SK-N-SH (cell line): Measurements from ENCODE around the gene MBP.

Experiments
- EP300 ChIP-seq, 2 experiments: IDR thresholded peaks; 2 replicates each; pipeline versions ENCODE4 v1.4.0 to v1.6.1; 2012; ENCODE audit warnings: borderline replicate concordance in 1 of 2, low read depth in 1 of 2, low read length in 1 of 2
- EZH2phosphoT487 ChIP-seq: fragments of 200-600 bp; sonication (generic); IDR thresholded peaks from 2 replicates; pipeline ENCODE4 v1.6.1; 2017; ENCODE audit warnings: low read depth, mixed run types, mild to moderate bottlenecking, antibody characterized with exemption, moderate library complexity, borderline replicate concordance
- FOXJ3 ChIP-seq: sonication (generic); formaldehyde crosslinking; IDR thresholded peaks from 2 replicates; pipeline ENCODE4 v1.5.1; 2020; ENCODE audit warnings: mild to moderate bottlenecking, missing genetic modification reagents
- FOXM1 ChIP-seq: IDR thresholded peaks from 2 replicates; pipeline ENCODE4 v1.4.0; 2012; ENCODE audit warnings: low read depth, mild to moderate bottlenecking
- SIN3A ChIP-seq: IDR thresholded peaks from 2 replicates; pipeline ENCODE4 v1.6.1; 2012; ENCODE audit warnings: low read depth, mild to moderate bottlenecking, low read length, moderate library complexity, borderline replicate concordance
- SMC3 ChIP-seq: IDR thresholded peaks from 2 replicates; pipeline ENCODE4 v1.6.1; 2012; ENCODE audit warnings: low read depth, low read length, improper control_type of control experiment
- TAF1 ChIP-seq: IDR thresholded peaks from 2 replicates; pipeline ENCODE4 v1.6.1; 2012; ENCODE audit warnings: low read depth, mild to moderate bottlenecking, low read length, moderate library complexity, borderline replicate concordance
- TCF12 ChIP-seq: IDR thresholded peaks from 2 replicates; pipeline ENCODE4 v1.4.0; 2012
- YY1 ChIP-seq: IDR thresholded peaks from 2 replicates; pipeline ENCODE4 v1.4.0; 2012; ENCODE audit warnings: low read depth, mild to moderate bottlenecking
- TF ChIP-seq, protein P1 (sequence below): IDR thresholded peaks from 2 replicates; pipeline ENCODE4 v1.4.0; 2012; ENCODE audit warnings: low read depth
- TF ChIP-seq, protein P2 (sequence below): IDR thresholded peaks from 2 replicates; pipeline ENCODE4 v1.6.1; 2012; ENCODE audit warnings: mild to moderate bottlenecking, low read depth, low read length, moderate library complexity
- TF ChIP-seq, protein P3 (sequence below): fragments of 200-600 bp; sonication (generic); IDR thresholded peaks from 2 replicates; pipeline ENCODE4 v1.6.1; 2017; ENCODE audit warnings: antibody characterized with exemption, mild to moderate bottlenecking, moderate library complexity
- TF ChIP-seq, protein P4 (sequence below): fragments of 150-350 bp; IDR thresholded peaks from 2 replicates; pipeline ENCODE4 v1.6.1; 2017; ENCODE audit warnings: antibody characterized with exemption, low read length, low read depth, borderline replicate concordance

DNA sequence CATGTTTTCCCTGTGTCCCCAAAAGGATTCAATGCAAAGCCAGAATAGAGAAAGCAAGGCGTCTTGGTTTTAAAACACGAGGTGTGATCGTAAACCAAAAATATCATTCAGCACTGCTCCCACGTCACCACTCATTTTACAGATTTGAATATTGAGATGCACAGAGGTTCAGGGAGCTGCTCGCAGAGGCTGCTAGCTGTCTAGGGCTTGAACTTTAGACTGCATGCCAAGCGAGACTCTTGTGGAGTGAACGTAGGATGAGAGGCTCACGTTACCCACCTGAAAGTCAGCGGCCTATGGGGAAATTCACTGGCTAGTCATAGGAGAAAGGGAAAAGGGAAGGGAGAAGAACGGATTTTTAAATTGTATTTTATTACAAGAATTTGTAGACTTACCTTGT is 130.1 kb downstream of the MBP start:
- TF ChIP-seq, protein P1, sequence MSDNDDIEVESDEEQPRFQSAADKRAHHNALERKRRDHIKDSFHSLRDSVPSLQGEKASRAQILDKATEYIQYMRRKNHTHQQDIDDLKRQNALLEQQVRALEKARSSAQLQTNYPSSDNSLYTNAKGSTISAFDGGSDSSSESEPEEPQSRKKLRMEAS: no peak
- TF ChIP-seq FOXM1: no peak
- TF ChIP-seq EP300 (IDR thresholded peaks at IDR 0.05; ENCODE audit: borderline replicate concordance in 1 of 2, low read depth in 1 of 2, low read length in 1 of 2): no peak
- TF ChIP-seq, protein P2, sequence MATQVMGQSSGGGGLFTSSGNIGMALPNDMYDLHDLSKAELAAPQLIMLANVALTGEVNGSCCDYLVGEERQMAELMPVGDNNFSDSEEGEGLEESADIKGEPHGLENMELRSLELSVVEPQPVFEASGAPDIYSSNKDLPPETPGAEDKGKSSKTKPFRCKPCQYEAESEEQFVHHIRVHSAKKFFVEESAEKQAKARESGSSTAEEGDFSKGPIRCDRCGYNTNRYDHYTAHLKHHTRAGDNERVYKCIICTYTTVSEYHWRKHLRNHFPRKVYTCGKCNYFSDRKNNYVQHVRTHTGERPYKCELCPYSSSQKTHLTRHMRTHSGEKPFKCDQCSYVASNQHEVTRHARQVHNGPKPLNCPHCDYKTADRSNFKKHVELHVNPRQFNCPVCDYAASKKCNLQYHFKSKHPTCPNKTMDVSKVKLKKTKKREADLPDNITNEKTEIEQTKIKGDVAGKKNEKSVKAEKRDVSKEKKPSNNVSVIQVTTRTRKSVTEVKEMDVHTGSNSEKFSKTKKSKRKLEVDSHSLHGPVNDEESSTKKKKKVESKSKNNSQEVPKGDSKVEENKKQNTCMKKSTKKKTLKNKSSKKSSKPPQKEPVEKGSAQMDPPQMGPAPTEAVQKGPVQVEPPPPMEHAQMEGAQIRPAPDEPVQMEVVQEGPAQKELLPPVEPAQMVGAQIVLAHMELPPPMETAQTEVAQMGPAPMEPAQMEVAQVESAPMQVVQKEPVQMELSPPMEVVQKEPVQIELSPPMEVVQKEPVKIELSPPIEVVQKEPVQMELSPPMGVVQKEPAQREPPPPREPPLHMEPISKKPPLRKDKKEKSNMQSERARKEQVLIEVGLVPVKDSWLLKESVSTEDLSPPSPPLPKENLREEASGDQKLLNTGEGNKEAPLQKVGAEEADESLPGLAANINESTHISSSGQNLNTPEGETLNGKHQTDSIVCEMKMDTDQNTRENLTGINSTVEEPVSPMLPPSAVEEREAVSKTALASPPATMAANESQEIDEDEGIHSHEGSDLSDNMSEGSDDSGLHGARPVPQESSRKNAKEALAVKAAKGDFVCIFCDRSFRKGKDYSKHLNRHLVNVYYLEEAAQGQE: no peak
- TF ChIP-seq TCF12: no peak
- TF ChIP-seq, protein P3, sequence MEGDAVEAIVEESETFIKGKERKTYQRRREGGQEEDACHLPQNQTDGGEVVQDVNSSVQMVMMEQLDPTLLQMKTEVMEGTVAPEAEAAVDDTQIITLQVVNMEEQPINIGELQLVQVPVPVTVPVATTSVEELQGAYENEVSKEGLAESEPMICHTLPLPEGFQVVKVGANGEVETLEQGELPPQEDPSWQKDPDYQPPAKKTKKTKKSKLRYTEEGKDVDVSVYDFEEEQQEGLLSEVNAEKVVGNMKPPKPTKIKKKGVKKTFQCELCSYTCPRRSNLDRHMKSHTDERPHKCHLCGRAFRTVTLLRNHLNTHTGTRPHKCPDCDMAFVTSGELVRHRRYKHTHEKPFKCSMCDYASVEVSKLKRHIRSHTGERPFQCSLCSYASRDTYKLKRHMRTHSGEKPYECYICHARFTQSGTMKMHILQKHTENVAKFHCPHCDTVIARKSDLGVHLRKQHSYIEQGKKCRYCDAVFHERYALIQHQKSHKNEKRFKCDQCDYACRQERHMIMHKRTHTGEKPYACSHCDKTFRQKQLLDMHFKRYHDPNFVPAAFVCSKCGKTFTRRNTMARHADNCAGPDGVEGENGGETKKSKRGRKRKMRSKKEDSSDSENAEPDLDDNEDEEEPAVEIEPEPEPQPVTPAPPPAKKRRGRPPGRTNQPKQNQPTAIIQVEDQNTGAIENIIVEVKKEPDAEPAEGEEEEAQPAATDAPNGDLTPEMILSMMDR: no peak
- TF ChIP-seq EZH2phosphoT487: no peak
- TF ChIP-seq, protein P4, sequence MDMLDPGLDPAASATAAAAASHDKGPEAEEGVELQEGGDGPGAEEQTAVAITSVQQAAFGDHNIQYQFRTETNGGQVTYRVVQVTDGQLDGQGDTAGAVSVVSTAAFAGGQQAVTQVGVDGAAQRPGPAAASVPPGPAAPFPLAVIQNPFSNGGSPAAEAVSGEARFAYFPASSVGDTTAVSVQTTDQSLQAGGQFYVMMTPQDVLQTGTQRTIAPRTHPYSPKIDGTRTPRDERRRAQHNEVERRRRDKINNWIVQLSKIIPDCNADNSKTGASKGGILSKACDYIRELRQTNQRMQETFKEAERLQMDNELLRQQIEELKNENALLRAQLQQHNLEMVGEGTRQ: no peak
- no peak for TF ChIP-seq FOXJ3 (CRISPR knock-in tag)
- TF ChIP-seq YY1: no peak
- no peak for TF ChIP-seq SMC3
- TF ChIP-seq TAF1: no peak
- no peak for TF ChIP-seq SIN3A
